NCI-H226 (cell line): ENCODE results near the gene PSMC1.

Source experiments
- DNase-seq: peaks from one replicate; pipeline ENCODE4 v3.0.0-alpha.2; 2015

Gene PSMC1

GRCh38 chr14:90276646-90277367 is 20.5 kb downstream of the PSMC1 start:
- no peak for DNase-seq

- no peak for DNase-seq
These were observed 21.3 kb downstream of the PSMC1 start for GRCh38 chr14:90277581-90278198.

- no peak for DNase-seq
These were observed 22.1 kb downstream of the PSMC1 start for GRCh38 chr14:90278199-90279175.

GRCh38 chr14:90280096-90280495 is 23.7 kb downstream of the PSMC1 start:
- DNase-seq = no peak

GRCh38 chr14:90281261-90281660 is 24.9 kb downstream of the PSMC1 start:
- DNase-seq = peak; percentile 61

- DNase-seq = no peak
These were observed 25.4 kb downstream of the PSMC1 start for GRCh38 chr14:90281756-90282155.

- no peak for DNase-seq
These were observed 31.4 kb downstream of the PSMC1 start for GRCh38 chr14:90287791-90288190.

- no peak for DNase-seq
These were observed 32.5 kb downstream of the PSMC1 start for GRCh38 chr14:90288651-90289355.

GRCh38 chr14:90290337-90291011 is 34.1 kb downstream of the PSMC1 start:
- DNase-seq = no peak

GRCh38 chr14:90291699-90292098 is 35.3 kb downstream of the PSMC1 start:
- no peak for DNase-seq

GRCh38 chr14:90293766-90294730 is 37.7 kb downstream of the PSMC1 start:
- DNase-seq = no peak

- DNase-seq = no peak
These were observed 38.5 kb downstream of the PSMC1 start for GRCh38 chr14:90294872-90295271.

GRCh38 chr14:90295870-90296516 is 39.6 kb downstream of the PSMC1 start:
- no peak for DNase-seq

GRCh38 chr14:90296641-90297040 is 40.3 kb downstream of the PSMC1 start:
- DNase-seq = no peak

GRCh38 chr14:90297876-90298629 is 41.7 kb downstream of the PSMC1 start:
- DNase-seq = no peak

- DNase-seq = no peak
These were observed 43.1 kb downstream of the PSMC1 start for GRCh38 chr14:90299408-90299807.

GRCh38 chr14:90300611-90301047 is 44.3 kb downstream of the PSMC1 start:
- no peak for DNase-seq

GRCh38 chr14:90301122-90301521 is 44.8 kb downstream of the PSMC1 start:
- DNase-seq = no peak

- no peak for DNase-seq
These were observed 45.3 kb downstream of the PSMC1 start for GRCh38 chr14:90301668-90302090.
